Left cardiac atrium (tissue), 4 donors: ENCODE measurements around the gene CYB5R3. TPM values are rescaled to one million over a fixed set of nuclear protein-coding genes. Genes with fewer than 3 reads are reported as not detected.
"Not testable (repeated sequence)": the region's sequence is repeated elsewhere in the genome, so short reads cannot be mapped to it uniquely, and the experiment has no call there.

Experiments
- ATAC-seq, 2 donors: fragments of 200-7000 bp; cut with Tn5 transposase; one replicate each; pipeline ENCODE4 v1.9.1; 2020; ENCODE audit warnings: mild to moderate bottlenecking in 2 of 2, moderate library complexity in 2 of 2
- DNase-seq: peaks from one replicate; pipeline ENCODE4 v3.0.0-alpha.2; 2020
- intact Hi-C, 2 donors: fragments of 100-400 bp; cut with DNase I; formaldehyde crosslinking; loops; one replicate each; pipeline versions ENCODE4 v1.14.1 to v1.15.1; 2022 to 2023
- total RNA-seq, 2 donors: library from RNA; stranded (reverse); fragmentation: NEBNext Ultra II Directional; extraction: Animal tissue kit (Norgen Biotek cat#: 25700); gene quantifications; one replicate each; pipeline ENCODE4 v1.2.1, GENCODE V29; 2021
- donor health status: DM: no; HTN: yes; CAD: no.
- donor health status: DM: no; HTN: yes; CAD: no; lungs with severe emphysema.
- donor health status: DM: yes; HTN: yes; CAD: no.
- donor health status: Dilated cardiomyopathy.

The CYB5R3 gene
- total RNA-seq, 2 donors from 2014 or later = 295 to 306 TPM

DNA sequence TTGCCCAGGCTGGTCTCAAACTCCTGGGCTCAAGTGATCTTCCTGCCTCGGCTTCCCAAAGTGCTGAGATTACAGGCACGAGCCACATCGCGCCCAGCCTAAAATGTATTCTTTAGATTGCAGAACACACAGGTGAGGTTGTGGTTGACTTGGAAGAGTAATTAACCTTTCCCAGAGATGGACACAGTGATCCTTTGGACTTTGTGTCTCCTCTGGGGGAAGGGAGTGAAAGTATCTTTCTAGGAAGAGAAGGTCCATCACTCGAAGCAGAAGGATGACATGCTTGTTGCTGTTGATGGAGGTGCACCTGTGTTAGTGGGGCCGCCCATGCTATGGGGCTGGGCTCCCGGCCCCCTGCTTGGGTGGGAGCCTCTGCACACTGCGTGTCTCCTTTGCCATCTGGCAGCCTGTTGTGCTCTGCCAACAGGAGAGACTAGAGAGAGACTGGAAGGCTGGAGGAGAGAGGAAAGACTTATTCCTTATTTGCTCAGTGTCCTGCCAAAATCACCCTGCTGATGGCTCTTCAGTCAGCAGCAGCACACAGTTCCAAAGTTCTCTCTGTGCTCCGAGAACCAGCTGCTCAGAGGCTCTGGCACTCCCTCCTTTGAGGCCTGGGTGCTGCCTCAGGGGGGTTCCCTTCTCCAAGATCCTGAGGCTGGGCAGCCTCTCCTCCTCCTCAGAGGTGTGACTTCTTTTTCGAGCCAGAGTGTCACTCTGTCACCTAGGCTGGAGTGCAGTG lies 33.1 kb upstream of the CYB5R3 start:
- intact Hi-C loops = no loop called here
- ATAC-seq = no peak
- DNase-seq = no peak

GRCh38 chr22:42680648-42681047 lies 31.5 kb upstream of the CYB5R3 start:
- DNase-seq (peak; percentile 70), ATAC-seq (peak; percentile 10 to 73)
- intact Hi-C loops = no loop called here

GRCh38 chr22:42679691-42680090 lies 30.5 kb upstream of the CYB5R3 start:
- DNase-seq (no peak), ATAC-seq (no peak)
- intact Hi-C loops = no loop called here

- ATAC-seq (no peak), DNase-seq (no peak)
- intact Hi-C loops = no loop called here
These were observed 29.7 kb upstream of the CYB5R3 start for GRCh38 chr22:42678894-42679293.

GRCh38 chr22:42677936-42678335 lies 28.7 kb upstream of the CYB5R3 start:
- DNase-seq, ATAC-seq, intact Hi-C loops: not testable (repeated sequence)

DNA sequence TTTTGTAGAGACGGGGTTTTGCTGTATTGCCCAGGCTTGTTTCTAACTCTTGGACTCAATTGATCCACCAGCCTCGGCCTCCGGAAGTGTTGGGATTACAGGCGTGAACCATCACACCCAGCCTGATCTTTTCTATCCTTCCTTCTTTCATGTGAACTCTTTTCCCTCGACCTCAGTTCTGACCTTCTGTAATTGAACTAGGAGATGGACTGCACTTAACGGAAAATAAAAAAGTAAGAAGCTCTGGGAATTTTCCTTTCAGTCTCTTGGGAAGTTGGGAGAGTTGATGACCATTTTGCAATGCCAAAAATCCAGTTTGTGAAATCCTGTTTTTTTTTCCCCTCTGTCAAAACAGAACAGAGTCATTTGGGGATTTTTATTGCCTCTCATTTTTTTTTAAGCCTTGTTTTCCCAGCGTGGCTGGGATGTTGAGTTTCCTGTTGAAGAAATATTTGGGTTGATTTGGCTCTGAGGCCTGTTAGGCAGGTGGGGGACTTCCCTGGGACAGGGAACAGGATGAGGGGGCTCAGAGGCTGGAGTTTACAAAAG lies 26.9 kb upstream of the CYB5R3 start:
- peak in 1 of 2 donors; percentile 44 for ATAC-seq
- DNase-seq = no peak
- intact Hi-C loops = no loop called here

DNA sequence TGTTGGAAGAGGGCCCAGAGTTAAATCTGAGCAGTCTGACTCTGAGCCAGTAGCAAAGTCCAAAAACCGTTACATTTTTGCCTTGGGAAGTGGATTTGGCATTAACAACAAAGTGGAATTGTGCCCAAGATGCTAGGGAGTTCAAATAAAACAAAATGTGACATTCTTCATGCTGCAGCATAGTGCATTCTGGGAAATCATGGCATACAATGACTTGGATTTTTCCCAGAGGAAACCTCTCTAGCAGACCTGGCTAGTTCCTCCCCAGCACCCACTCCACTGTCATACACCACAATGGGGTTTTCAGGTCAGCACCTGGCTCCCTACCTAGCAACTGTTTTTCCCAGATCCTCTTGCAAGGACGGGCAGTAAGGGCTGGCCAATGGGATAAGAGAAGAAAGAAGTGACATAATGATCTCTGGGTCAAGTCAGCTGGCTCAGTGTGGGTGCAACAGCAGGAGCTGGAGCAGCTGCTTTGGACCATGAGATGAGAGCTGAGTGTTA lies 24.8 kb upstream of the CYB5R3 start:
- ATAC-seq = peak; percentile 17 to 46
- DNase-seq = no peak
- intact Hi-C loops = no loop called here

DNA sequence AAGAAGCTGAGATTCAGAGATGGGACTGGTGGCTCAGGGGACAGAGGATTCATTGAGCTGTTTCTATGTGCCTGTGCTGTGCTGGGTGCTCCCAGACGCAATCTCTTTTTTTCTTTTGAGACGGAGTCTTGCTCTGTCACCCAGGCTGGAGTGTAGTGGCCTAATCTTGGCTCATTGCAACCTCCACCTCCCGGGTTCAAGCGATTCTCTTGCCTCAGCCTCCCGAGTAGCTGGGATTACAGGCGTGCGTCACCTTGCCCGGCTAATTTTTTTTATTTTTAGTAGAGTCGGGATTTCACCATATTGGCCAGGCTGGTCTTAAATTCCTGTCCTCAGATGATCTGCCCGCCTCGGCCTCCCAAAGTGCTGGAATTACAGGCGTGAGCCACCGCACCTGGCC lies 23.9 kb upstream of the CYB5R3 start:
- DNase-seq, intact Hi-C loops, ATAC-seq: not testable (repeated sequence)

GRCh38 chr22:42670921-42671709 lies 21.9 kb upstream of the CYB5R3 start:
- intact Hi-C loops = no loop called here
- DNase-seq (no peak), ATAC-seq (peak; percentile 30 to 43)

GRCh38 chr22:42670046-42670445 lies 20.9 kb upstream of the CYB5R3 start:
- DNase-seq (no peak), ATAC-seq (no peak)
- intact Hi-C loops = no loop called here

DNA sequence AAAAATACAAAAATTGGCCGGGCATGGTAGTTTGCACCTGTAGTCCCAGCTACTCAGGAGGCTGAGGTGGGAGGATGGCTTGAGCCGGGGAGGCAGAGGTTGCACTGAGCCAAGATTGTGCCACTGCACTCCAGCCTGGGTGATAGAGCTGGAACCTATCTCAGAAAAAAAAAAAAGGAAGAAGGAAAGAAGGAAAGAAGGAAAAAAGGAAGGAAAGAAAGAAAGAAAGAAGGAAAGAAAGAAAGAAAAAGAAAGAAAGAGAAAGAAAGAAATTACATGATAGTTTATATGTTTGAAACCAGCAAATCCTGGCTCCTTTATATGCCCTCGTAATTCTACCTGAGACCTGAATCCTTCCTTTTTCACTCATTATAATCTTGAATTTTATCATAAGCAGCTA lies 17.2 kb upstream of the CYB5R3 start:
- intact Hi-C loops = loop anchor here in 1 of 2 donors (10.0 kb wide), 1 partner anchor 128 kb away; no protein-coding TSS in a partner anchor
- DNase-seq, ATAC-seq: not testable (repeated sequence)

DNA sequence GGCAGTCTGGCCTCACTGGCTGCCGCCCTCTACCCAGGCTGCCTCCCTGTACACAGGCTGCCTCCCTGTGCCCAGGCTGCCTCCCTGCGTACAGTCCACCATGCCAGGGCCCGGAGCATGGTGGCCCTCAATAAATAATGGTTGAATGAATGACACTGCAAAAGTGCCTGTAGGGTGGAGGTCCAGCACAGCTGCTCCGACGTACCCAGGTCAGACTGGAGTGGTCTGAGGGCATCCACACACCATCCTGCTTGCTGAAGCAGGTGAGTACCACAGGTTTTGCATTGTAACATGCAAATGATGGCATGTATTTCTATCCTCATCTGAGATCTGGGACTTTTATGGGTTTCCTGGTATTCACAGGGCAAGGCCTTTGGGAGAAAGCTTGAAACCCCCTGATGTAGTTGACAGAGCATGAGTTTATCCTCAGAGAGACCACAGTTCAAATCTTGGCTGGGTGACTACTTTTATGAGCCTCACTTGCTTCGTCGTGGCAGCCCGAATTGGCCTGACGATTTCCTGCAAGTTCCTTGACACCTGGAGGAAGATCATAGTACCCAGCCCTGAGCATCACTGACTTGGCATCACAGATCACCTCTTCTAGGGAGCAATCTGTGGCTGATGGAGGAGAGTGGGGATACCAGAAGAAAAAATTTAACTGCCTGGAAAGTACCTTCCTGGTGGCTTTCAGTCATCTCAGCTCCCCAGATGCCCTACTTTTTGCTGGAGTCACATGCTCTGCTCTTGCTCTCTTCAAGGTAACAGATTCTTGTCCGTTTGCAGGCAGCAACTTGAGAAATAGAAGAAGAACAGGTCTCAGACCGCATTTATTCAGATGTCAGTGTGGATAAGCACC lies 16.0 kb upstream of the CYB5R3 start:
- ATAC-seq (no peak), DNase-seq (no peak)
- intact Hi-C loops = loop anchor here in 1 of 2 donors (10.0 kb wide), 1 partner anchor 130 kb away; no protein-coding TSS in a partner anchor

DNA sequence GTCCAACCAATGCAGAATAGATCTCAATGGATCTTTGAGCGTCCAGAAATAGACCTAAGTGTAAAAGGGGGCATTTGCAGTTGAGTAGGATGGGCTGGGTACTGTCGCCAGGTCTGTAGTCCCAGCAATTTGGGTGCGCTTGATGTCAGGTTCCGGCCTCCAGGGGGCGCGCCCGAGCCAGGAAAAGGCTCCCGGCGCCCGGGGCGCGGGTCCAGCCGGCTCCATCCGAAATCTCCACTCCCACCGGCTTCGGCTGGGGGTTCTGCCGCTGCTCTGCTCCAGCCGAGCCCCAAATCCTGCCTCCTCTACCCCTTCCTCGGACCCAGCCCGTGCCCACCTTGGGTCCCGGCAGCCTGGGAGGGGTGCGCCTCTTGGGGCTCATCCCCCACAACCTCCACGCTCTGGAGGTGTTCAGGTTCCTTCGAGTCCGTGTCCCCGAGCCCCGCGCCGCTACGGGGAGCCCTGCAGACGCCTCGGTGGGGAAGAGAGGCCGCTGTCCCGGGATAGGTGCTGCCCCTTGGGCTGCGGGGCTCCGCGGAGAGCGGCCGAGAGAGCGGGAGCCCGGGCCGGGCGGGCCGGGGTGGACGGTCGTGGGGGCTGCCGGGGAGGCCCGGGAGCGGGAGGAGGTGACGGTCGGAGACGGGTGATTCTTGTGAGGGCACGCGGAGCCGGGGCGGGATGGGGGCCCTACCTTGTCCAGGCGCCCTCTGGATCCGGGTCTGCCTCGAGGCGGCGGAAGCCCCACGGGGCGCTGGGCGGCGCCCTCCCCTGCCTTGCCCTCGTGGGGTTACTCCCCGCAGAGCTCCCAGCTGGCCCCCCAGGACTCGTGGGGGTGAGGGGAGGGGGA lies 13.0 kb upstream of the CYB5R3 start:
- peak; percentile 90 for DNase-seq

GRCh38 chr22:42656578-42656977 lies 7.4 kb upstream of the CYB5R3 start:
- no peak for ATAC-seq
- intact Hi-C loops = no loop called here

More for the DNA sequence above, 13.0 kb upstream of the CYB5R3 start:
- ATAC-seq = peak; percentile 95 to 97
- intact Hi-C loops = loop anchor here in 1 of 2 donors (2.0 to 10.0 kb wide), 2 partner anchors 133 to 159 kb away; no protein-coding TSS in a partner anchor

DNA sequence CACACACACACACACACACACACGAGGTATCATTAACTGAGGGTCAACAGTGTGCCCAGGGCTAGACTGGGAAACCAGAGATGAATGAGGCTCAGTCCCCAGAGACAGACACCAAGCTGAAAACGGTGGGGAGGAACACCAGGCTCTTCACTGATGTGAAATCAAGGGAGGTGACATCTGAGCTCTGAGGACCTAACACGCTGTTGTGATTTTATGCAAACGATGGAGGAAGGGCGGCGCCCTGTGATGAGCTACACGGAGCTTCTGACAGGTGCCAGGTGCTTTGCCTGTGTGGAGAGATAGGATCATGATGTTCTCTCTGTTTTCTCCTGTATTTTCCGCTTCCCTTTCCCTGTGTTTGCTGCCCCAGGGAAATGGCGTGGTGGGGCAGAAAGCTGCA lies 6.5 kb upstream of the CYB5R3 start:
- no peak for DNase-seq
- ATAC-seq = no peak
- intact Hi-C loops = no loop called here

More at GRCh38 chr22:42656578-42656977, 7.4 kb upstream of the CYB5R3 start:
- no peak for DNase-seq

DNA sequence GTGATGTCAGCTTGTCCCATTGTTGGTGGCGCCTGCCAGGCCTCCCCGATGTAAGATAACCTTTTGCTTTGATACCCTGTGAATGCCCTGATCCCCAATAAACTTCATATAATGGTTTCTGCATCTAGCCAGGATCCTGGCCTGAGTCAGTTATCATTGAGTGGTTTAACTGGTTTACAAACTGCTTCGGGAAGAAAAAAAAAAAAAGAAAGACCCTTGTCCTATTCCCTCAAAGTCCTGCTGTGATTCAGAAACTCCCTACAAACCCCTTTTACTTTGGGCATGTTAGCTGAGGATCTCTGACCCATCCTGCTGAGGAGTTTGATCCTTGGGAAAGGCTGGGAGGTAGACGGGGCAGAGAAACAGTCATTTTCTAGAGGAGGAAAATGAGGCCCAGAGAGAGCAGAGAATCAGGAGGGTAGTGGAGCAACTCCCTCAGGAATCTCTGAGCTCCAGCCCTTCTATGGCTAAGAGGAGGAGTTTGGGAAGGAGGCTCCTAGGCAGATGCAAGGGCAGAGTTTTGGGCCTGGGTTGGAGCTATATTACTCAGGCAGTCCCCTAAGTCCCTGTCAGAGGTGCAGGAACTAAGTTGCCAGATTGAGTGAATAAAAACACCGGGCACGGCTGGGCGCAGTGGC lies 5.4 kb upstream of the CYB5R3 start:
- DNase-seq (no peak), ATAC-seq (no peak)
- intact Hi-C loops = no loop called here

- no peak for DNase-seq
- ATAC-seq = no peak
- intact Hi-C loops = no loop called here
These were observed 4.8 kb upstream of the CYB5R3 start for GRCh38 chr22:42653999-42654398.
